Neural progenitor cell (in vitro differentiated cells): Measurements from ENCODE around the gene OR5B21.

Experiments used
- EZH2 ChIP-seq: fragments of 200-600 bp; sonication (generic); IDR thresholded peaks from 2 replicates; pipeline ENCODE4 v1.6.1; 2017; ENCODE audit warnings: antibody characterized with exemption, mild to moderate bottlenecking, moderate library complexity
- EZH2phosphoT487 ChIP-seq: fragments of 200-600 bp; sonication (generic); IDR thresholded peaks from 2 replicates; pipeline ENCODE4 v1.6.1; 2017; ENCODE audit warnings: antibody characterized with exemption
- TF ChIP-seq, protein P1 (sequence below): fragments of 200-600 bp; sonication (generic); IDR thresholded peaks from 2 replicates; pipeline ENCODE4 v1.5.1; 2017; ENCODE audit warnings: antibody characterized with exemption, mild to moderate bottlenecking

DNA sequence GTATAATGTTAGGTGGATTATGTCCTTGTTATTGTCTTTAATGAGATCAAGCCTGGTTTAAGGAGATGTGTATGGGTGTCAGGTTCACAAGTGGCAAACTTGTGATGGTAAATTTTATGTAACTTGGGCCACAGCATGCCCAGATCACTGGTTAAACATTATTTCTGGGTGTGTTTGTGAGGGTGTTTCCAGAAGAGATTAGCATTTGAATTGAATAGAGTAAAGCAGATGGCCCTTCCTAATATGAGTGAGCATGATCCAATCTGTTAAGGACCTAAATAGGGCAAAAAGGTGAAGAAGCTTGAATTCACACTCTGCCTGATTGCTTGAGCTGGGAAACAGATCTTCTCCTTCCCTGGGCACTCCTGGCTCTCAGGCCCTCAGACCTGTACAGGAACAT is 20.7 kb downstream of the OR5B21 start:
- TF ChIP-seq, protein P1, sequence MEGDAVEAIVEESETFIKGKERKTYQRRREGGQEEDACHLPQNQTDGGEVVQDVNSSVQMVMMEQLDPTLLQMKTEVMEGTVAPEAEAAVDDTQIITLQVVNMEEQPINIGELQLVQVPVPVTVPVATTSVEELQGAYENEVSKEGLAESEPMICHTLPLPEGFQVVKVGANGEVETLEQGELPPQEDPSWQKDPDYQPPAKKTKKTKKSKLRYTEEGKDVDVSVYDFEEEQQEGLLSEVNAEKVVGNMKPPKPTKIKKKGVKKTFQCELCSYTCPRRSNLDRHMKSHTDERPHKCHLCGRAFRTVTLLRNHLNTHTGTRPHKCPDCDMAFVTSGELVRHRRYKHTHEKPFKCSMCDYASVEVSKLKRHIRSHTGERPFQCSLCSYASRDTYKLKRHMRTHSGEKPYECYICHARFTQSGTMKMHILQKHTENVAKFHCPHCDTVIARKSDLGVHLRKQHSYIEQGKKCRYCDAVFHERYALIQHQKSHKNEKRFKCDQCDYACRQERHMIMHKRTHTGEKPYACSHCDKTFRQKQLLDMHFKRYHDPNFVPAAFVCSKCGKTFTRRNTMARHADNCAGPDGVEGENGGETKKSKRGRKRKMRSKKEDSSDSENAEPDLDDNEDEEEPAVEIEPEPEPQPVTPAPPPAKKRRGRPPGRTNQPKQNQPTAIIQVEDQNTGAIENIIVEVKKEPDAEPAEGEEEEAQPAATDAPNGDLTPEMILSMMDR = no peak
- TF ChIP-seq EZH2 (no peak), EZH2phosphoT487 (no peak)
